K562 (cell line): ENCODE measurements around the gene SFR1. TPM values are rescaled to one million over a fixed set of nuclear protein-coding genes. Genes with fewer than 3 reads are reported as not detected.

Experiments
- ATAC-seq: fragments of 200-7000 bp; cut with Tn5 transposase; 3 replicates; pipeline ENCODE4 v1.9.1; 2020; ENCODE audit warnings: moderate library complexity
- BruUV-seq: library from RNA; stranded (reverse); fragments of 400-500 nt; replicated peaks from 2 replicates; lab custom pipeline; 2021; lab: Mats Ljungman, UMichigan
- CTCF ChIA-PET: fragments of 300-600 bp; formaldehyde crosslinking; extraction: SDS; loops from one replicate; lab custom pipeline; 2021; ENCODE audit warnings: low intra/inter-chr PET ratio; lab: Yijun Ruan, JAX
- POLR2A ChIA-PET: fragments of 300-600, 350-650 bp; sonication (Branson Sonifier 250); formaldehyde crosslinking; extraction: SDS; loops from one replicate; lab custom pipeline; 2021; ENCODE audit warnings: antibody characterized with exemption, inconsistent platforms; lab: Yijun Ruan, JAX
- DNase-seq, 4 experiments: peaks; one replicate each; pipeline versions ENCODE4 v3.0.0 to v3.0.0-alpha.2; 2011 to 2018; ENCODE audit warnings: low spot score in 3 of 4, mixed read lengths in 3 of 4; ENCODE audit errors: extremely low read depth in 1 of 4
- FAIRE-seq: peaks from 2 replicates; lab custom pipeline; 2011; peaks lifted over from hg19 to GRCh38; lab: Jason Lieb, UNC
- H2AFZ ChIP-seq: 2 replicates; pipeline ENCODE4 v1.6.0; 2011; ENCODE audit warnings: low read depth, low read length, control low read depth, inconsistent platforms
- H3K27ac ChIP-seq: fragments of 200-600 bp; 3 replicates; pipeline ENCODE4 v1.8.0; 2011; ENCODE audit warnings: low read depth, mild to moderate bottlenecking, control low read depth, inconsistent platforms, low read length, moderate library complexity, mixed read lengths; ENCODE audit errors: extremely low read depth
- H3K27me3 ChIP-seq, 2 experiments: fragments of 300-600 bp in 1 of 2; 2 replicates in 1 of 2; 3 replicates in 1 of 2; pipeline versions ENCODE4 v1.6.0 to v1.8.0; 2011; ENCODE audit warnings: inconsistent platforms in 2 of 2, low read length in 2 of 2, mild to moderate bottlenecking in 1 of 2, mixed read lengths in 1 of 2, moderate library complexity in 1 of 2; ENCODE audit not compliant: control insufficient read depth in 2 of 2, insufficient read depth in 2 of 2
- H3K36me3 ChIP-seq: fragments of 300-600 bp; 3 replicates; pipeline ENCODE4 v1.8.0; 2011; ENCODE audit warnings: mild to moderate bottlenecking, low read length, inconsistent platforms; ENCODE audit not compliant: control insufficient read depth, insufficient read depth
- H3K4me1 ChIP-seq, 2 experiments: fragments of 200-600 bp in 1 of 2; replicated peaks in 1 of 2; 2 replicates in 1 of 2; 3 replicates in 1 of 2; pipeline versions ENCODE4 v1.5.1 to v1.8.0; 2011; ENCODE audit warnings: inconsistent platforms in 2 of 2, low read length in 2 of 2, mild to moderate bottlenecking in 1 of 2, mixed read lengths in 1 of 2, moderate library complexity in 1 of 2; ENCODE audit not compliant: control insufficient read depth in 2 of 2, insufficient read depth in 2 of 2
- H3K4me2 ChIP-seq: 2 replicates; pipeline ENCODE4 v1.6.1; 2011; ENCODE audit warnings: low read length, control low read depth, inconsistent platforms, mixed read lengths; ENCODE audit not compliant: insufficient read depth
- H3K4me3 ChIP-seq: fragments of 200-600 bp; sonication (generic), shearing (Covaris generic); 2 replicates; pipeline ENCODE4 v1.5.1; 2016; ENCODE audit warnings: control low read depth, inconsistent platforms
- H3K79me2 ChIP-seq: fragments of 200-600 bp; 3 replicates; pipeline ENCODE4 v1.8.0; 2011; ENCODE audit warnings: low read length, inconsistent platforms; ENCODE audit not compliant: control insufficient read depth, insufficient read depth
- H3K9ac ChIP-seq, 2 experiments: 2 replicates each; pipeline versions ENCODE4 v1.6.0 to v1.6.1; 2011; ENCODE audit warnings: low read depth in 2 of 2, low read length in 2 of 2, control low read depth in 1 of 2, inconsistent platforms in 1 of 2, mild to moderate bottlenecking in 1 of 2, mixed read lengths in 1 of 2; ENCODE audit not compliant: insufficient read depth in 1 of 2
- H3K9me1 ChIP-seq: one replicate; pipeline ENCODE4 v1.6.0; 2011; ENCODE audit warnings: inconsistent platforms, mild to moderate bottlenecking, low read length, moderate library complexity; ENCODE audit not compliant: control insufficient read depth, insufficient read depth
- H3K9me3 ChIP-seq: replicated peaks from 2 replicates; pipeline ENCODE4 v1.5.1; 2011; ENCODE audit warnings: low read depth, low read length, inconsistent platforms; ENCODE audit not compliant: control insufficient read depth, insufficient read depth
- H4K20me1 ChIP-seq: replicated peaks from 2 replicates; pipeline ENCODE4 v1.6.1; 2011; ENCODE audit warnings: low read length, inconsistent platforms, mixed read lengths; ENCODE audit not compliant: control insufficient read depth, insufficient read depth
- MTA1 ChIP-seq: fragments of 450-650 bp; IDR thresholded peaks from 2 replicates; pipeline ENCODE4 v1.6.1; 2017; ENCODE audit warnings: borderline replicate concordance
- RAD21 ChIP-seq, 2 experiments: fragments of 250-450 bp in 1 of 2; fragments of 450-650 bp in 1 of 2; sonication (Bioruptor Pico) in 1 of 2; formaldehyde crosslinking in 1 of 2; IDR thresholded peaks in 1 of 2; conservative IDR thresholded peaks in 1 of 2; 2 replicates each; pipeline versions ENCODE4 v1.4.0 to v1.8.0; 2020 to 2022; ENCODE audit warnings: mild to moderate bottlenecking in 2 of 2, moderate library complexity in 1 of 2
- RBFOX2 ChIP-seq: fragments of 200-400 bp; formaldehyde crosslinking; IDR thresholded peaks from 2 replicates; pipeline ENCODE4 v1.6.1; 2017; ENCODE audit warnings: low read depth, mild to moderate bottlenecking, low read length, moderate library complexity
- SMC3 ChIP-seq: conservative IDR thresholded peaks from 2 replicates; pipeline ENCODE4 v1.6.1; 2011; ENCODE audit warnings: low read depth, low read length, improper control_type of control experiment; ENCODE audit not compliant: insufficient read depth
- TRIM24 ChIP-seq, 2 experiments: fragments of 450-650 bp; IDR thresholded peaks; 2 replicates each; pipeline ENCODE4 v1.6.1; 2016
- ZNF324 ChIP-seq: fragments of 250-450 bp; sonication (Bioruptor Pico); IDR thresholded peaks from 2 replicates; pipeline ENCODE4 v1.4.0; 2020; ENCODE audit warnings: mild to moderate bottlenecking
- WGBS: fragments of 100-300 bp; shearing (Covaris generic); methylation state at CpG from one replicate; pipeline ENCODE4 v1.1.6; 2016; ENCODE audit warnings: low coverage, mixed read lengths; ENCODE audit not compliant: insufficient coverage; ENCODE audit errors: missing lambda C conversion rate; 5-methylcytosine and 5-hydroxymethylcytosine counted together
- in situ Hi-C: fragments of 300-500 bp; cut with MboI; formaldehyde crosslinking; loops from 4 replicates; pipeline ENCODE4 v1.15.0; 2018; ENCODE audit warnings: inconsistent platforms, mixed read lengths
- intact Hi-C: fragments of 100-400 bp; cut with micrococcal nuclease; formaldehyde crosslinking; loops from 2 replicates; pipeline ENCODE4 v1.14.2; 2022
- polyA plus RNA-seq, 8 experiments: library from polyadenylated mRNA; depleted of rRNA in 4 of 8; stranded (reverse) in 5 of 8; unstranded in 3 of 8; fragments of >200 nt; fragmentation: Nextera tagmentation in 2 of 8; fragmentation: Illumina TruSeq in 1 of 8; extraction: Ambion mirVana in 2 of 8; extraction: Trizol in 1 of 8; gene quantifications; 2 replicates each; pipeline versions ENCODE4 v1.2.1 to v1.2.3, GENCODE V29; 2011 to 2014; ENCODE audit warnings: inconsistent platforms in 1 of 8, missing spikeins in 1 of 8
- total RNA-seq, 7 experiments: library from RNA; depleted of rRNA in 6 of 7; stranded (reverse); fragments of >200 nt in 6 of 7; fragmentation: Illumina TruSeq in 2 of 7; extraction: Trizol in 2 of 7; gene quantifications; 2 replicates each; pipeline versions ENCODE4 v1.2.1 to v1.2.3, GENCODE V29; 2011 to 2021; ENCODE audit warnings: low replicate concordance in 1 of 7
- TF ChIP-seq, protein P1 (sequence below), 2 experiments: IDR thresholded peaks in 1 of 2; conservative IDR thresholded peaks in 1 of 2; 2 replicates each; pipeline ENCODE4 v1.6.1; 2016; ENCODE audit warnings: low read depth in 2 of 2, mild to moderate bottlenecking in 1 of 2, missing compliant biosample characterization in 1 of 2, missing genetic modification characterization in 1 of 2, moderate library complexity in 1 of 2
- TF ChIP-seq, protein P2 (sequence below), 3 experiments: IDR thresholded peaks in 2 of 3; conservative IDR thresholded peaks in 1 of 3; 2 replicates each; pipeline ENCODE4 v1.5.1; 2011 to 2012; ENCODE audit warnings: low read length in 3 of 3, mild to moderate bottlenecking in 3 of 3, control low read depth in 2 of 3, improper control_type of control experiment in 1 of 3, inconsistent platforms in 1 of 3, low read depth in 1 of 3, mixed read lengths in 1 of 3, moderate library complexity in 1 of 3; ENCODE audit not compliant: insufficient read depth in 2 of 3
- TF ChIP-seq, protein P3 (sequence below): fragments of 250-450 bp; sonication (Bioruptor Pico); IDR thresholded peaks from 2 replicates; pipeline ENCODE4 v1.4.0; 2020; ENCODE audit warnings: borderline replicate concordance
- TF ChIP-seq, protein P4 (sequence below): fragments of 450-650 bp; IDR thresholded peaks from 2 replicates; pipeline ENCODE4 v1.6.1; 2017; ENCODE audit warnings: antibody characterized with exemption, mild to moderate bottlenecking

The SFR1 gene
- total and polyA plus RNA-seq, 9 of the 15 experiments (the other 6 are each of a cell fraction or from before 2014, with no cell fraction given): 4.3 to 18.7 (median 9.1) TPM

DNA sequence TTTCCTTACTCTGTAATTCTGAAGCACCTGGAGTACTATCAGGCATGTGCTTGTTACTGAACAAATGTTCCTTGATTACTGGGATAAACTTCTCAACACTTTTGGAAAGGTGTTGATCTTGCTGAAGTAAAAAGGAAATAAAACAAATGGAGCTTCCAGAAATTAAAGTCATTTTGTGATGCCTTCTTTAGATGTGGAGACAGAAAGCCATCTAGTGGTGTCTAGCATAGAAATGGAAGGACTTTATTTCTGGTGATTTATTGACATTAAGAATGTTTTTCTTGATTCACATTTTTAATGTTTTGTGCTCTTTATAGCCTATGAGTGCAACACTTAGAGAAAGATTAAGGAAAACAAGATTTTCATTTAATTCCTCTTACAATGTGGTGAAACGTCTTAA, 1.4 kb downstream of the SFR1 start:
- in situ Hi-C loops (no loop called here), intact Hi-C loops (loop anchor here (2.0 to 5.0 kb wide), 6 partner anchors 84 to 235 kb away; partner anchors contain the start of genes CFAP58, SLK and STN1)
- ATAC-seq: no peak
- Histone ChIP-seq H3K9me1 (no peaks in the 10 kb centered on the region), H3K27ac (no peak overlapping the region), H3K79me2 (peaks cover 9% of the 10 kb centered on the region; the same call in 1 of the 3 replicates), H2AFZ (peak overlapping the region; percentile 4; the same call in 1 of the 2 replicates), H3K4me3 (no peak overlapping the region), H3K9ac (peak overlapping the region in 1 of 2 experiments; percentile 89; a peak in 1 of 4 replicates), H3K9me3 (no peaks in the 10 kb centered on the region), H3K4me2 (no peak overlapping the region), H3K36me3 (peaks cover 10% of the 10 kb centered on the region; the same call in 1 of the 3 replicates), H4K20me1 (no peaks in the 10 kb centered on the region), H3K4me1 (peaks cover 0 to 7% of the 10 kb centered on the region in 2 experiments; a peak in 1 of 5 replicates), H3K27me3 (no peaks in the 10 kb centered on the region)
- ChIA-PET POLR2A (no interaction called here), CTCF (interaction anchor here (0.6 kb wide), 1 partner anchor 410 kb away, joined by 3 read pairs; no protein-coding TSS in a partner anchor)
- no peak for DNase-seq
- FAIRE-seq: no peak
- no TSS peak for BruUV-seq
- TF ChIP-seq, protein P1, sequence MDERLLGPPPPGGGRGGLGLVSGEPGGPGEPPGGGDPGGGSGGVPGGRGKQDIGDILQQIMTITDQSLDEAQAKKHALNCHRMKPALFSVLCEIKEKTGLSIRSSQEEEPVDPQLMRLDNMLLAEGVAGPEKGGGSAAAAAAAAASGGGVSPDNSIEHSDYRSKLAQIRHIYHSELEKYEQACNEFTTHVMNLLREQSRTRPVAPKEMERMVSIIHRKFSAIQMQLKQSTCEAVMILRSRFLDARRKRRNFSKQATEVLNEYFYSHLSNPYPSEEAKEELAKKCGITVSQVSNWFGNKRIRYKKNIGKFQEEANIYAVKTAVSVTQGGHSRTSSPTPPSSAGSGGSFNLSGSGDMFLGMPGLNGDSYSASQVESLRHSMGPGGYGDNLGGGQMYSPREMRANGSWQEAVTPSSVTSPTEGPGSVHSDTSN (CRISPR knock-in tag; IDR thresholded peaks at IDR 0.05; ENCODE audit: low read depth): no peak
- TF ChIP-seq, protein P1 (tag; conservative IDR thresholded peaks at IDR 0.05; ENCODE audit: low read depth): no peak
- TF ChIP-seq SMC3: no peak
- TF ChIP-seq ZNF324: no peak
- TF ChIP-seq, protein P2, sequence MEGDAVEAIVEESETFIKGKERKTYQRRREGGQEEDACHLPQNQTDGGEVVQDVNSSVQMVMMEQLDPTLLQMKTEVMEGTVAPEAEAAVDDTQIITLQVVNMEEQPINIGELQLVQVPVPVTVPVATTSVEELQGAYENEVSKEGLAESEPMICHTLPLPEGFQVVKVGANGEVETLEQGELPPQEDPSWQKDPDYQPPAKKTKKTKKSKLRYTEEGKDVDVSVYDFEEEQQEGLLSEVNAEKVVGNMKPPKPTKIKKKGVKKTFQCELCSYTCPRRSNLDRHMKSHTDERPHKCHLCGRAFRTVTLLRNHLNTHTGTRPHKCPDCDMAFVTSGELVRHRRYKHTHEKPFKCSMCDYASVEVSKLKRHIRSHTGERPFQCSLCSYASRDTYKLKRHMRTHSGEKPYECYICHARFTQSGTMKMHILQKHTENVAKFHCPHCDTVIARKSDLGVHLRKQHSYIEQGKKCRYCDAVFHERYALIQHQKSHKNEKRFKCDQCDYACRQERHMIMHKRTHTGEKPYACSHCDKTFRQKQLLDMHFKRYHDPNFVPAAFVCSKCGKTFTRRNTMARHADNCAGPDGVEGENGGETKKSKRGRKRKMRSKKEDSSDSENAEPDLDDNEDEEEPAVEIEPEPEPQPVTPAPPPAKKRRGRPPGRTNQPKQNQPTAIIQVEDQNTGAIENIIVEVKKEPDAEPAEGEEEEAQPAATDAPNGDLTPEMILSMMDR (IDR thresholded peaks at IDR 0.05 in 2 of 3, conservative IDR thresholded peaks at IDR 0.05 in 1 of 3; ENCODE audit: insufficient read depth in 2 of 3, low read depth in 1 of 3, low read length in 3 of 3): peak in 1 of 3 experiments; percentile 39; a peak in 2 of 6 replicates
- no peak for TF ChIP-seq MTA1
- no peak for TF ChIP-seq TRIM24 (IDR thresholded peaks at IDR 0.05)
- TF ChIP-seq, protein P3, sequence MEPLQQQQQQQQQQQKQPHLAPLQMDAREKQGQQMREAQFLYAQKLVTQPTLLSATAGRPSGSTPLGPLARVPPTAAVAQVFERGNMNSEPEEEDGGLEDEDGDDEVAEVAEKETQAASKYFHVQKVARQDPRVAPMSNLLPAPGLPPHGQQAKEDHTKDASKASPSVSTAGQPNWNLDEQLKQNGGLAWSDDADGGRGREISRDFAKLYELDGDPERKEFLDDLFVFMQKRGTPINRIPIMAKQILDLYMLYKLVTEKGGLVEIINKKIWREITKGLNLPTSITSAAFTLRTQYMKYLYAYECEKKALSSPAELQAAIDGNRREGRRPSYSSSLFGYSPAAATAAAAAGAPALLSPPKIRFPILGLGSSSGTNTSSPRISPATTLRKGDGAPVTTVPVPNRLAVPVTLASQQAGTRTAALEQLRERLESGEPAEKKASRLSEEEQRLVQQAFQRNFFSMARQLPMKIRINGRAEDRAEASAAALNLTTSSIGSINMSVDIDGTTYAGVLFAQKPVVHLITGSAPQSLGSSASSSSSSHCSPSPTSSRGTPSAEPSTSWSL: no peak
- TF ChIP-seq RBFOX2: no peak
- peak in 1 of 2 experiments; percentile 51; a peak in 2 of 4 replicates for TF ChIP-seq RAD21 (CRISPR knock-in tag; conservative IDR thresholded peaks at IDR 0.05 in 1 of 2, IDR thresholded peaks at IDR 0.05 in 1 of 2)
- TF ChIP-seq, protein P4, sequence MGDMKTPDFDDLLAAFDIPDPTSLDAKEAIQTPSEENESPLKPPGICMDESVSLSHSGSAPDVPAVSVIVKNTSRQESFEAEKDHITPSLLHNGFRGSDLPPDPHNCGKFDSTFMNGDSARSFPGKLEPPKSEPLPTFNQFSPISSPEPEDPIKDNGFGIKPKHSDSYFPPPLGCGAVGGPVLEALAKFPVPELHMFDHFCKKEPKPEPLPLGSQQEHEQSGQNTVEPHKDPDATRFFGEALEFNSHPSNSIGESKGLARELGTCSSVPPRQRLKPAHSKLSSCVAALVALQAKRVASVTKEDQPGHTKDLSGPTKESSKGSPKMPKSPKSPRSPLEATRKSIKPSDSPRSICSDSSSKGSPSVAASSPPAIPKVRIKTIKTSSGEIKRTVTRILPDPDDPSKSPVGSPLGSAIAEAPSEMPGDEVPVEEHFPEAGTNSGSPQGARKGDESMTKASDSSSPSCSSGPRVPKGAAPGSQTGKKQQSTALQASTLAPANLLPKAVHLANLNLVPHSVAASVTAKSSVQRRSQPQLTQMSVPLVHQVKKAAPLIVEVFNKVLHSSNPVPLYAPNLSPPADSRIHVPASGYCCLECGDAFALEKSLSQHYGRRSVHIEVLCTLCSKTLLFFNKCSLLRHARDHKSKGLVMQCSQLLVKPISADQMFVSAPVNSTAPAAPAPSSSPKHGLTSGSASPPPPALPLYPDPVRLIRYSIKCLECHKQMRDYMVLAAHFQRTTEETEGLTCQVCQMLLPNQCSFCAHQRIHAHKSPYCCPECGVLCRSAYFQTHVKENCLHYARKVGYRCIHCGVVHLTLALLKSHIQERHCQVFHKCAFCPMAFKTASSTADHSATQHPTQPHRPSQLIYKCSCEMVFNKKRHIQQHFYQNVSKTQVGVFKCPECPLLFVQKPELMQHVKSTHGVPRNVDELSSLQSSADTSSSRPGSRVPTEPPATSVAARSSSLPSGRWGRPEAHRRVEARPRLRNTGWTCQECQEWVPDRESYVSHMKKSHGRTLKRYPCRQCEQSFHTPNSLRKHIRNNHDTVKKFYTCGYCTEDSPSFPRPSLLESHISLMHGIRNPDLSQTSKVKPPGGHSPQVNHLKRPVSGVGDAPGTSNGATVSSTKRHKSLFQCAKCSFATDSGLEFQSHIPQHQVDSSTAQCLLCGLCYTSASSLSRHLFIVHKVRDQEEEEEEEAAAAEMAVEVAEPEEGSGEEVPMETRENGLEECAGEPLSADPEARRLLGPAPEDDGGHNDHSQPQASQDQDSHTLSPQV: no peak
- WGBS: 33% methylated on average over 1 of the region's 1 CpG
